HepG2 (cell line): Measurements from ENCODE around the gene SUSD6. TPM values are rescaled to one million over a fixed set of nuclear protein-coding genes. Genes with fewer than 3 reads are reported as not detected.

Experiments
- CC2D1A ChIP-seq: sonication (generic); formaldehyde crosslinking; IDR thresholded peaks from 2 replicates; pipeline ENCODE4 v1.8.1; 2023; ENCODE audit warnings: mild to moderate bottlenecking, missing genetic modification reagents
- DMTF1 ChIP-seq: sonication (generic); formaldehyde crosslinking; IDR thresholded peaks from 2 replicates; pipeline ENCODE4 v1.4.0; 2020; ENCODE audit warnings: mild to moderate bottlenecking, missing genetic modification reagents
- FOXP1 ChIP-seq, 2 experiments: fragments of 450-650 bp in 1 of 2; IDR thresholded peaks; 2 replicates each; pipeline ENCODE4 v1.6.1; 2017 to 2018; ENCODE audit warnings: antibody characterized with exemption in 1 of 2
- GFI1 ChIP-seq: sonication (generic); formaldehyde crosslinking; IDR thresholded peaks from 2 replicates; pipeline ENCODE4 v1.5.0; 2020; ENCODE audit warnings: missing genetic modification reagents, mild to moderate bottlenecking, borderline replicate concordance
- KDM5B ChIP-seq: sonication (generic); formaldehyde crosslinking; IDR thresholded peaks from 2 replicates; pipeline ENCODE4 v1.4.0; 2020; ENCODE audit warnings: missing genetic modification reagents, mild to moderate bottlenecking, borderline replicate concordance
- MBD4 ChIP-seq: IDR thresholded peaks from 2 replicates; pipeline ENCODE4 v1.6.1; 2012; ENCODE audit warnings: low read length, inconsistent platforms, borderline replicate concordance
- MIER2 ChIP-seq: IDR thresholded peaks from 2 replicates; pipeline ENCODE4 v1.6.1; 2016; ENCODE audit warnings: missing biosample characterization, missing genetic modification reagents
- MXD4 ChIP-seq: IDR thresholded peaks from 2 replicates; pipeline ENCODE4 v1.6.1; 2016; ENCODE audit warnings: mild to moderate bottlenecking, missing biosample characterization, missing genetic modification reagents
- NFATC3 ChIP-seq: sonication (generic); formaldehyde crosslinking; IDR thresholded peaks from 2 replicates; pipeline ENCODE4 v1.5.1; 2020; ENCODE audit warnings: mild to moderate bottlenecking, missing genetic modification reagents
- NFIC ChIP-seq: IDR thresholded peaks from 2 replicates; pipeline ENCODE4 v1.6.1; 2012; ENCODE audit warnings: mild to moderate bottlenecking, low read length, inconsistent platforms
- NKX3-1 ChIP-seq: sonication (generic); formaldehyde crosslinking; IDR thresholded peaks from 2 replicates; pipeline ENCODE4 v1.5.0; 2020; ENCODE audit warnings: missing genetic modification reagents
- PTBP1 ChIP-seq: fragments of 200-400 bp; formaldehyde crosslinking; IDR thresholded peaks from 2 replicates; pipeline ENCODE4 v1.6.1; 2018; ENCODE audit warnings: low read length, low read depth; ENCODE audit not compliant: poor library complexity, severe bottlenecking
- RBM22 ChIP-seq: fragments of 200-400 bp; formaldehyde crosslinking; optimal IDR thresholded peaks from 2 replicates; pipeline ENCODE3; 2017; ENCODE audit warnings: mild to moderate bottlenecking, low read length, moderate library complexity
- SOX13 ChIP-seq, 3 experiments: fragments of 450-650 bp in 1 of 3; sonication (generic) in 1 of 3; formaldehyde crosslinking in 1 of 3; IDR thresholded peaks in 2 of 3; conservative IDR thresholded peaks in 1 of 3; 2 replicates each; pipeline versions ENCODE4 v1.5.0 to v1.6.1; 2016 to 2020; ENCODE audit warnings: antibody characterized with exemption in 1 of 3, mild to moderate bottlenecking in 1 of 3, missing compliant biosample characterization in 1 of 3, missing genetic modification reagents in 1 of 3, moderate library complexity in 1 of 3
- WIZ ChIP-seq: sonication (generic); formaldehyde crosslinking; IDR thresholded peaks from 2 replicates; pipeline ENCODE4 v1.5.1; 2020; ENCODE audit warnings: mild to moderate bottlenecking, missing genetic modification reagents
- ZBTB37 ChIP-seq: sonication (generic); formaldehyde crosslinking; IDR thresholded peaks from 2 replicates; pipeline ENCODE4 v1.4.0; 2020; ENCODE audit warnings: mild to moderate bottlenecking, missing genetic modification reagents
- ZBTB40 ChIP-seq, 2 experiments: fragments of 450-650 bp in 1 of 2; sonication (generic) in 1 of 2; formaldehyde crosslinking in 1 of 2; IDR thresholded peaks; 2 replicates each; pipeline versions ENCODE4 v1.6.1 to v1.8.0; 2016 to 2022; ENCODE audit warnings: antibody characterized with exemption in 1 of 2, mild to moderate bottlenecking in 1 of 2, missing genetic modification reagents in 1 of 2
- polyA plus RNA-seq, 8 experiments: library from polyadenylated mRNA; depleted of rRNA in 3 of 8; stranded (reverse) in 7 of 8; unstranded in 1 of 8; fragments of >200 nt; fragmentation: Illumina TruSeq in 4 of 8; extraction: Trizol in 4 of 8; gene quantifications; 2 replicates each; pipeline versions ENCODE4 v1.2.1 to v1.2.3, GENCODE V29; 2011 to 2016; ENCODE audit warnings: low read depth in 4 of 8, missing spikeins in 1 of 8, mixed read lengths in 1 of 8; ENCODE audit not compliant: insufficient read depth in 1 of 8
- total RNA-seq, 5 experiments: library from RNA; depleted of rRNA; stranded (reverse); fragments of >200 nt; fragmentation: Illumina TruSeq; extraction: Trizol; gene quantifications; 2 replicates each; pipeline ENCODE4 v1.2.3, GENCODE V29; 2016; ENCODE audit warnings: low read depth in 1 of 5

Gene SUSD6
- total and polyA plus RNA-seq, 2 of the 13 experiments (the other 11 are each of a cell fraction or from before 2014, with no cell fraction given): 7.2 to 7.4 TPM

DNA sequence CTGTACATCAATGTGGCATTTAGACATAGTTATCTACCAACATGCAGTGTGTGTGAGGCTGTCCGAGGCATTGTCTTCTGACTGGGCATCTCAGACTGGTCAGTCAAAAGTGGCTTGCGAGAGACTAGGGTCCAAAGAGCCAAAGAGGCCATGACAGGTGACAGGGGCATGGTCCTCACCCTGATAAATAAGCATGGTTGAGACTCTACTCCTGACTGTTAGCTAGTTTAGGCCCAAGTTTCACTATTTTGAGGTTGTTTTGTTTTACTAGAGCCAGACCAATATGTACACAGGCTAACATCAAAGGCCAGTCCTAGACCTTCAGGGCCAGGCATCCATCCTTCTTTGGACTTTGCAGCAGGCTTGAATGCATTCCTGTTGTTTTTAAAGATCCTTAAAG is 78.6 kb downstream of the SUSD6 start (continued):
- TF ChIP-seq NFIC (no peak), PTBP1 (no peak), NKX3-1 (CRISPR knock-in tag) (no peak), DMTF1 (CRISPR knock-in tag) (no peak), MBD4 (no peak), RBM22 (no peak), CC2D1A (CRISPR knock-in tag) (no peak), SOX13 (IDR thresholded peaks at IDR 0.05) (peak; percentile 46; the same call in 1 of the 2 replicates), SOX13 (CRISPR knock-in tag; conservative IDR thresholded peaks at IDR 0.05 in 1 of 2, IDR thresholded peaks at IDR 0.05 in 1 of 2) (peak in 1 of 2 experiments; percentile 89; a peak in 2 of 4 replicates), MXD4 (CRISPR knock-in tag) (no peak), ZBTB40 (IDR thresholded peaks at IDR 0.05) (no peak), ZBTB40 (CRISPR knock-in tag; IDR thresholded peaks at IDR 0.05) (no peak), KDM5B (CRISPR knock-in tag) (no peak), WIZ (CRISPR knock-in tag) (no peak), NFATC3 (CRISPR knock-in tag) (no peak), MIER2 (CRISPR knock-in tag) (no peak), FOXP1 (IDR thresholded peaks at IDR 0.05) (no peak), FOXP1 (CRISPR knock-in tag; IDR thresholded peaks at IDR 0.05) (peak; percentile 87), GFI1 (CRISPR knock-in tag) (peak; percentile 39; the same call in 1 of the 2 replicates), ZBTB37 (no peak)
